OCI-LY3 (cell line): ENCODE results near the gene UPK3A.
"Not testable (repeated sequence)": the region's sequence is repeated elsewhere in the genome, so short reads cannot be mapped to it uniquely, and the experiment has no call there.

Source experiments
- CTCF ChIP-seq: fragments of 200-600, 300-600 bp; sonication (generic); IDR thresholded peaks from 2 replicates; pipeline ENCODE4 v1.5.1; 2014; ENCODE audit warnings: antibody characterized with exemption, low read length, low read depth
- EZH2phosphoT487 ChIP-seq: fragments of 200-600 bp; shearing (Covaris generic); IDR thresholded peaks from 2 replicates; pipeline ENCODE4 v1.6.1; 2018; ENCODE audit warnings: antibody characterized with exemption, mixed run types, low read depth

- not testable (repeated sequence) for TF ChIP-seq CTCF, EZH2phosphoT487
These were observed 24.4 kb upstream of the UPK3A start for GRCh38 chr22:45260395-45260759.
